ENCODE data around the gene CMTM8.

GRCh38 chr3:32202496-32202895 lies 36.0 kb upstream of the CMTM8 start:
- TF ChIP-seq EGR1 (IDR thresholded peaks at IDR 0.05; ENCODE audit: borderline replicate concordance, low read depth, low read length) (no peak), EZH2 (IDR thresholded peaks at IDR 0.05; ENCODE audit: low read depth, low read length, severe bottlenecking) (no peak), RAD21 (IDR thresholded peaks at IDR 0.05 in 1 of 2, conservative IDR thresholded peaks at IDR 0.05 in 1 of 2; ENCODE audit: low read depth in 2 of 2, low read length in 2 of 2) (no peak), FOSL1 (IDR thresholded peaks at IDR 0.05; ENCODE audit: insufficient read depth, low read depth, low read length) (no peak), ZNF274 (IDR thresholded peaks at IDR 0.05; ENCODE audit: borderline replicate concordance, extremely low read depth, low read length) (no peak), CTCF (IDR thresholded peaks at IDR 0.05; ENCODE audit: control extremely low read depth in 1 of 3, insufficient read depth in 1 of 3, low read depth in 1 of 3, low read length in 3 of 3) (no peak), MAFK (IDR thresholded peaks at IDR 0.05; ENCODE audit: low read depth, low read length) (no peak), SIX5 (IDR thresholded peaks at IDR 0.05; ENCODE audit: low read depth, low read length) (no peak), ATF2 (IDR thresholded peaks at IDR 0.05; ENCODE audit: low read length) (no peak), EP300 (IDR thresholded peaks at IDR 0.05; ENCODE audit: borderline replicate concordance in 1 of 2, low read depth in 2 of 2, low read length in 2 of 2) (no peak), JUN (IDR thresholded peaks at IDR 0.05; ENCODE audit: low read depth, low read length) (no peak)
